Panc1 (cell line): ENCODE data around the gene GBP5.

Source experiments
- POLR2AphosphoS5 ChIP-seq: IDR thresholded peaks from 2 replicates; pipeline ENCODE4 v1.6.1; 2012; ENCODE audit warnings: mild to moderate bottlenecking, low read depth, low read length, moderate library complexity
- TF ChIP-seq, protein P1 (sequence below): fragments of 450-650 bp; IDR thresholded peaks from 2 replicates; pipeline ENCODE4 v1.5.1; 2017; ENCODE audit warnings: mild to moderate bottlenecking

DNA sequence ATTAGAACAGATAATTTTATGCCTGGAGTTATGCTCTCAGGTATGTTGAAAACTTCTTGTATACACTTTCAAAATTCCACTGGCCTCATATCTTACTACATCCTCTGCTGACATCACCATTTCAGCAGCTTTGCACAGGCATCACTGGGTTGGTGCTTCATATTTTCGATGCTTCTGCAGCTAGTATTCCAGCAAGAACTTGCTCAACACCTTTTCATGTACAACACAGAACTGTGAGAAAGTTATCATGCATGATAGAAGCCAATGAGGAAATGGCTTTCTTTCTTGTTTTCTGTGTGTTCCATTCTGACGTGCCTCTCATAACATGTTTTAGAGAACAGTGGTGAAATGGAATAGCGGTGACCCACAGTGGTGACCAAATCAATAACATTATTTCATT lies 5.1 kb upstream of the GBP5 start:
- TF ChIP-seq, protein P1, sequence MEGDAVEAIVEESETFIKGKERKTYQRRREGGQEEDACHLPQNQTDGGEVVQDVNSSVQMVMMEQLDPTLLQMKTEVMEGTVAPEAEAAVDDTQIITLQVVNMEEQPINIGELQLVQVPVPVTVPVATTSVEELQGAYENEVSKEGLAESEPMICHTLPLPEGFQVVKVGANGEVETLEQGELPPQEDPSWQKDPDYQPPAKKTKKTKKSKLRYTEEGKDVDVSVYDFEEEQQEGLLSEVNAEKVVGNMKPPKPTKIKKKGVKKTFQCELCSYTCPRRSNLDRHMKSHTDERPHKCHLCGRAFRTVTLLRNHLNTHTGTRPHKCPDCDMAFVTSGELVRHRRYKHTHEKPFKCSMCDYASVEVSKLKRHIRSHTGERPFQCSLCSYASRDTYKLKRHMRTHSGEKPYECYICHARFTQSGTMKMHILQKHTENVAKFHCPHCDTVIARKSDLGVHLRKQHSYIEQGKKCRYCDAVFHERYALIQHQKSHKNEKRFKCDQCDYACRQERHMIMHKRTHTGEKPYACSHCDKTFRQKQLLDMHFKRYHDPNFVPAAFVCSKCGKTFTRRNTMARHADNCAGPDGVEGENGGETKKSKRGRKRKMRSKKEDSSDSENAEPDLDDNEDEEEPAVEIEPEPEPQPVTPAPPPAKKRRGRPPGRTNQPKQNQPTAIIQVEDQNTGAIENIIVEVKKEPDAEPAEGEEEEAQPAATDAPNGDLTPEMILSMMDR, result no peak
- no peak for TF ChIP-seq POLR2AphosphoS5
